NCI-H748 treated with DMSO at 0.1 percent for 48 hours (cell line): ENCODE results near the gene RGS7BP.

Experiments
- DNase-seq: peaks from one replicate; lab custom pipeline; 2025; lab: John Stamatoyannopoulos, UW

Gene RGS7BP

DNA sequence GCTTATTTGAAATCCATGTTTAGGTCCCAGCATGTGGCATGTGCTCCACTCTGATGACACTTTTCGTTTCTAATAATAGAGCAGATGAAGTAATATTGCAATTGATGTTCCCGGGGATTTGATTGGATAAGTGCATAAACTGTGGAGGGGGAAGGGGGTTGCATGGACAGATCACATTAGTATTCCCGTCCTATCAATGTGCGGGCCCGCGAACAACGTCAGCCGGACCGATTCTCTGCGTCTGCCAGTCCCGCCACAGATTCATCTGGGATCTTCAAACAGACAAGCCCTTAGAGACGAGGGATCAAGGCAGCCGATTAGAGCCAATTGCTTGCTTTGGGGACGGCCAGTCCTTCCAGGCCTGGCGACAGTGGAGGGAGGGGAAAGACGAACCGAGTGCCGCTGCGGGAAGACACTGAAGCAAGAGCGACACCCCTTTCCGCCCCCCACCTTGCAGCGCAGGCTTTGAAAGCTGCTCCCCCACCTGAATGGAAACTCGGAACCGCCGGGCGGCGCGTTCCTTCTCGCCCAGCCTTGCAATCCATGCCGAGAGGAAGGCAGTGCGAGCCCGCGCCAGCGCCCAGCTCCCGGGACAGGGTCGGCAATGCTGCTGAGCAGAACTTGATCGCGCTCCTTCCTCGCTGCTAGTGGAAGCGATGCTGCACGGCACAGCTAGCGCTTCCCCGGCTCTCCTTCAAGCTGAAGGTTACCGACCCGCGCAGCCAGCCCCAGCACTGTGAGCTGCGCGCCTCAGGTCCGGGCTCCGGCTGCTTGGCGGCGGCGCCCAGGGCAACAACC lies at the start of gene RGS7BP:
TSS of gene RGS7BP (plus strand) at position 247 of the 798 bp plus-strand sequence. CDS start 610 bp downstream, outside the sequence.
- DNase-seq, result peak; percentile 20

DNA sequence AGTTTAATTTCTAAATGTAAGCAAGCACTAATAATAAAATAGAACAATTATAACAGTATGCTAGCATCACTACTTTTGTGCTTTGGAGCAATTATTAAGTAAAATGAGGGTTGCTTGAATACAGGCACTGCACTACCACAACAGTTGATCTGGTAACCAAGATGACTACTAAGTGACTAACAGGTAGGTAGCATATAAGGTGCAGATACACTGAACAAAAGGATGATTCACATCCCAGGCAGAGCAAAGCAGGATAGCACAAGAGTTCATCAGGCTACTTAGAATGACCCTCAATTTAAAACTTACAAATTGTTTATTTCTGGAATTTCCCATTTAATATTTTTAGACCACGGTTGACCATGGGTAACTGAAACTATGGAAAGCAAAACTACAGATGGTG lies 48.0 kb upstream of the RGS7BP start:
- DNase-seq, result no peak

DNA sequence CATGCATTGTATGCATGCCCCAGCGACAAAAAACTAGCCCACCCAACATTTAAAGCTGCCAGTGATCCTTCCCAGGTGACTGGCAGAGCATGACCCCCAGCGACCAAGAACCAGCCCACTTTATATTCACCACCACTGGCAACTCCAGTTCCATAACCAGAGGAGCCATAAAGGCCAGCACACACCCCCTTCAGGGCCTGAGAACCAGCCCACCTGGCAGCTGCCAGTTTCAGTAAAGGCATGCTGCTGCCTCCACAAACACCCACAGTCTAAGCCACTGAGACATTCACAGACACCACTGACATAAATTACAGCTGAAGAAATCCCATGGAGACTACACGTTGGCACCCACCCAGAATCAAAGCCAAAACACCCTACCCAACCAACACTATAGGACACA lies 46.9 kb upstream of the RGS7BP start:
- DNase-seq, result no peak

- DNase-seq, result no peak
Observed at GRCh38 chr5:64462391-64462790, 43.4 kb upstream of the RGS7BP start.

- no peak for DNase-seq
Observed at GRCh38 chr5:64486163-64486562, 19.7 kb upstream of the RGS7BP start.

DNA sequence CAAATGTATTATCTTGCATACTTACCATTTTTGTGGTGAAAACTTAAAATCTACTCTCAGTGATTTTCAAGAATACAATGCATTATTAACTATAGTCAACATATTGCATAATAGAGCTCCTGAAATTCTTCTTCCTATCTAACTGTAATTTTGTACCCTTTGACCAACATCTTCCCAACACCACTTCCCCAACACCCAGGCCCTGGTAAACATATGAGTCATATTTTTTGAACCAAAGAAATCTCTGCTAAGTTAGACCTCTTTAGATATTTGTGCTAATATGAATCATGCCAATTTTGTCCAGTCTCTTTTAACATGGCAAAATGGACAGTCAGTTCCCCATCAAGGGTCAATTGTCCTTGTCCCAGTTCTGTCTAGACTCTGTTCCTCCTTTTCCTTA lies 18.5 kb upstream of the RGS7BP start:
- DNase-seq, result no peak

- no peak for DNase-seq
Observed at GRCh38 chr5:64489857-64490256, 16.0 kb upstream of the RGS7BP start.

- no peak for DNase-seq
Observed at GRCh38 chr5:64497386-64497785, 8.4 kb upstream of the RGS7BP start.

DNA sequence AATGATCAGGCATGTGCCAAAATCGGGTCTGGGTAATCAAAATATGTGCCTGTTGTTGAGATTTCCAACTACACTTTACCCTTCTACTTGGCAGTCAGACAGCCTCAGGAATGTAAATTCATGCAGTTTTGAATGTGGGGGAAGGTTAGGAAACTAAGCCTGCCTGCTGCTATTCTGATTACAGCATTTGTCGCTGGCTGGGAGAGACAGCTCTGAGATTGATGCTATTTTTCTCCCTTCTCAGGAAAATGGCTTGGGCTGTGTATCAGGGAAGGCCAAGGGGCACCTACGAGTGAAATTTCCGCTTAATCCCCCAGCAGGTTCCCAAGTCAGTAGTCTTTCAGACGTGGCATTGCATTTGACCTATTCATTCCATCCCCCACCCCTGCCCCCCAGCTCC lies 3.6 kb upstream of the RGS7BP start:
- DNase-seq, result no peak

- no peak for DNase-seq
Observed at GRCh38 chr5:64506567-64507263, 900 bp downstream of the RGS7BP start.

DNA sequence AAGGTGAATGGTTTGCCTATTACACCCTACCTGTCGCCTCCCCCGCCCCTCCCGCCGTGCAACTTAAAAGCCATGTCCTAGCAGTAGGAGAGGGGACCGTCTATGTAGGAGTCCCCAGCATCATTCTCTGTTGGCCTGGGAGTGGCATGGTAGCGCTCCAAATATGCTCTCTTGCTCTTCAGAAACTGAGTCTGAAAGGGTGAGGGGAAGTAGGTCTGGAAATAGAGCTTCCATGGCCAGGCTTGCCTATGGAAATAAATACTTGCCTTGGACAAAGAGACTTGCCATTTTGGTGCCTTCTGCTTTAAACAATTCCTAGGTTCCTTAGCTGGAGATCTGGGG lies 1.4 kb downstream of the RGS7BP start:
- DNase-seq, result no peak

GRCh38 chr5:64509828-64510227 lies 4.0 kb downstream of the RGS7BP start:
- no peak for DNase-seq

DNA sequence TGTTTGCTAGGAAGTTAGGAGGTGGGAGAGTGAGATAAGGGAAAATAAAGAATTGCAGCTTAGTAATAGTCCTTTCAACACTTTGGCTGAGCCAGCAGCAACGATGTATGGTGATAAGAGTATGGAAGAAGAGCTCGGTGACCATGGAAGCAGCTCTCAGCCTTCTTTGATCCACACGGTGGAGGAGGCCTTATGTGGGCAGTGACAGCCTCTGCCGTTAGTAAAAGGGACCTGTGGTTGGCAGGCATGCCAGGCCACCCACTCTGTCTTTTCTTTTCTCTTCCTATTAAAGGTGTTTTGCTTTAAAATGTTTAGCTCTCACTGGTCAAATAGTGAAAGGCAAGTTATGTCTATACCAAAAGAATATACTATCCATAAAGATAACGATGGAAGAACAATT lies 7.7 kb downstream of the RGS7BP start:
- DNase-seq, result no peak

DNA sequence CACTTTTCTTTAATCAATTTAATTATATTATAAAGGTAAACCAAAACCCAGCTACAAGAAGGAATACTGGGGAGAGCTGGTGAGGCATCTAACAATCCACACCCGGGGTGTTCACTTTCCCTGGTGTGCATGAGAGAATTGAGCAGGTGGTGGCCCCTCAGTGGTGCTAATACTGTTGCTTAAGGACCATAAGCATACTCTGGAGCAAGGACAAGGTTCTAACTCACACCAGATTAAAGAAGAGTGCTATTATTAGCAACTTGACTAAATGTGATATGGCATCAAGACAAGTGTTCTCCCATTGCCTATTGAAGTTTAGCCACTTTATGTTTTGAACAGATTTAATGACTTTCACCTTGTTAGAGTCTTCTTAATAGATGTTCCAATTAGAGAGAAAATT lies 8.8 kb downstream of the RGS7BP start:
- no peak for DNase-seq

DNA sequence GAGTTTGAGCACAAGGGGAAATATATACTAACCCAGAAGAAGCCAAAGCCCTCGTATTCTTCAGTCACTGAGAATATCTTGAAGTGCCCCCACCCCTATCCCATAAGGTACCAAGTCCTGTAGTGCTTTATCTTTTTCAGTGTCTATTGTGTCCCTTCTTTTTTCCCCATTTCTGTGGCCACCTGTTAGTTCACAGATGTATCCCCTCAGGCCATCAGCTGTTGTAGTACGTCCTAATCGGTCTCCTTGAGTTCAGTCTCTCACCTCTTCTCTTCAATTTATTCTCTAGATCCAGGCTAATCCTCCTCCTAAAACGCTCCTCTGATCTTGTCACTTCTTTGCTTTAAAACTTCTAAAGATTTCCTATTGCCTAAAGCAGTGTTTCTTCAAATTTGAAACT lies 10.4 kb downstream of the RGS7BP start:
- no peak for DNase-seq

- DNase-seq, result no peak
Observed at GRCh38 chr5:64518793-64519192, 13.0 kb downstream of the RGS7BP start.

DNA sequence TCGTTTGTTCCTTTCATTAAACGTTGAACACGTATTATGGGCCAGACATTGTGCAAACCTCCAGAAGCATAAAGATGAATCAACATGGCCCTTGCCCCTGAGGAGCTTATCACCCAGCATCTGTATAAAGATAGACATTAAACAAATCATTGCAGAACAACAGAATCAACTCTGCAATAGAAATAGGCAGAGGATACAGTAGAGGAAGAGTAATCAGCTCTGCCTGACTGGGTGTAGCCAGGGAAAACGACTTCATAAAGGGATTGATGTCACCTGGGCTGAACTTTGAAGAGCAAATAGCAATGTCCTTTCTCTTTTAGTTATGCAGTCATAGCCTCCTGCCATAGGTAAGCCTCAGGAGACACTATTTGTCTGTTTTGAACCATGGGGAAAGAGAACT lies 13.4 kb downstream of the RGS7BP start:
- DNase-seq, result no peak

- DNase-seq, result no peak
Observed at GRCh38 chr5:64526734-64527439, 21.1 kb downstream of the RGS7BP start.

DNA sequence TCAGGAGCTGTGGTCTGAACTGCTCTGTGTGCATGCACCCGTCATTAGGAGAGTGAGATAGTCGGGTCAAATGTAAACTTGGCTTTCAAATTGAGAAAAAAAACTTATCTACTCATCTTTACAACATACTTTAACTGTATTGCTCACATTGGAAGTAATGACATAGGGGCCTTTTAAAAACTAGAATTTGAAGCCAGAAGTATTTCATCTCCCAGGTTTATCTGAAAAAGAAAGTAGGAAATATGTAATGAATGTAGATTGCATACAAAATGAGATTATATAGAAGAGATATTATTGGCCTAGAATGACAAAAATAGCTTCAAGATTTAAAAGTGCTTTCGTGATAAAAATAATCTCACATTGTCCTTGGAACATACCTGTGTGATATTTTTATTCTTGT lies 24.3 kb downstream of the RGS7BP start:
- DNase-seq, result no peak

DNA sequence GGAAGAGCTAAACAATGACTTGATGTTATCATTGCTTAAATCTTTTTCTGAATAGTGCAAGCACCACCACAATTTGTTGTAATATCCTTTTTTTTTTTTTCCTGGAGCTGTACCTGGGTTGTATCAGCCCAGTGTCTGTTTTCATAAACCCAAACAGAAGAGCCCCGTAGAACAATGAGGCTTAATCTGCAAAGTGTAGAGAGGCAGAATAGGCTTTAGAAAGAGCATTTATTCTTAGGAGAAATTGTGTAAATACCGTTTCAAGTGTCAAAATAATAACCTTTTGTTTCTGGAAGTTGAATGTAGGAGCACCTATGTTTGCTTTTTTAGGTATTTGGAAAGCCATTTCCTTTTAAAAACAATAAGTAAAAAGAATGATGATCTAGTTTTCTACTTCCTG lies 26.4 kb downstream of the RGS7BP start:
- peak; percentile 65 for DNase-seq

GRCh38 chr5:64532657-64533056 lies 26.8 kb downstream of the RGS7BP start:
- peak; percentile 49 for DNase-seq

GRCh38 chr5:64534033-64534432 lies 28.2 kb downstream of the RGS7BP start:
- no peak for DNase-seq

- DNase-seq, result no peak
Observed at GRCh38 chr5:64557911-64558310, 52.1 kb downstream of the RGS7BP start.
